Posterior cingulate gyrus (tissue), 11 donors: ENCODE measurements around the gene NT5C3A.
"Not testable (repeated sequence)": the region's sequence is repeated elsewhere in the genome, so short reads cannot be mapped to it uniquely, and the experiment has no call there.

ENCODE experiments used
- DNase-seq, 10 donors: peaks; one replicate each; pipeline versions ENCODE4 v3.0.0 to v3.0.0-alpha.2; 2020 to 2021; ENCODE audit warnings: mixed read lengths in 3 of 10
- intact Hi-C: fragments of 100-400 bp; cut with DNase I; formaldehyde crosslinking; loops from one replicate; pipeline ENCODE4 v1.15.1; 2023

Gene NT5C3A

DNA sequence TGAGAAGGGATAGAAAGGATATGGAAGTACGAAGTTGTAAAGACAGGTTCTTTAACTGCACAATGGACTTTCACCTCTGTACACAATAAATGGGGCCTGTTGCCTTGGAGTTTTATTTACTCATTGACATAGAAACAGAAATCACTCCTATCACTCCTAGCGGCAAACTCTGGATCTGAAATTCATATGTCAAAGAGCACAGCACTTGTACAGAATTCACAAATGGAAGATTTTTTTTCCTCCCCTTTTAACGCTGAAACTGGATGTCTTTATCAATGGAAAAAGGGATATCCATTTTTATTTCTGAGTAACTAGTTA is 18.2 kb downstream of the NT5C3A start:
- DNase-seq, result no peak
- intact Hi-C loops, result no loop called here

DNA sequence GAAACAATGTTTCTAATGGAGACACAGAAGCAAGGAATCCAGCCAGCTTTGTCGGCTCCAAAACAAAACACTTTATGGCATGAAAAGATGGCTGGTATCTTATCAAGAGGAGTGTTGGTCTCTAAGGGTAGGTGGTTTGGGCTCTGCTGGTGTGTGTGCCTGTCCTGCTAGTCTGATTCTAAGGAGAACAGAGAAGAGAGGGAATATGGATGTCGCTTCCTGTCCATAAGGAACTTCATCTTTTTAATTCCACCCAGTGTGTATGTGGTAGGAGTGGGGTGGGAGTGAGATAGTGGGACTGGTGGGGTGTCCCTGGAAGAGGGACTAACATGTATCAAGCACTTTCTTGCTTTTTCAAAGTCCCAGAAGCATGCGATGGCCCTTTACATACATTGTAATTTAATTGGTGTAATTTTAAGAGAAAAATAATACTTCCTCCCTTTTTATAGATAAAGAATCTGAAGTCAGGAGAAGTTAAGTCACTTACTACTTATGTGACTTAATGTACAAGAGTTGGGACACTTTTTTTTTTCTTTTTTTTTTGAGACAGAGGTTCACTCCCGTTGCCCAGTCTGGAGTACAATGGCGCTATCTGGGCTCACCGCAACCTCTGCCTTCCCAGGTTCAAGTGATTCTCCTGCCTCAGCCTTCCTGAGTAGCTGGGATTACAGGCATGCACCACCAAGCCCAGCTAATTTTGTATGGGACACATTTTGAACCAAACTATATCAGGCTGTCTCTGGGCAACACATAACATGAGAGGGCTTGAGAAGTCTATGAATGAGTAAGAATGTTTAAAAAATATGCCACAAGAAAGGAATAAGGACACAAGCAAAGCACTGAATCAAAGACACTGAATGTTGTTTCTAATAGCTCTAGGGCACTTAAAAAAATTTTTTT is 18.8 kb downstream of the NT5C3A start:
- DNase-seq, result no peak
- intact Hi-C loops, result no loop called here

DNA sequence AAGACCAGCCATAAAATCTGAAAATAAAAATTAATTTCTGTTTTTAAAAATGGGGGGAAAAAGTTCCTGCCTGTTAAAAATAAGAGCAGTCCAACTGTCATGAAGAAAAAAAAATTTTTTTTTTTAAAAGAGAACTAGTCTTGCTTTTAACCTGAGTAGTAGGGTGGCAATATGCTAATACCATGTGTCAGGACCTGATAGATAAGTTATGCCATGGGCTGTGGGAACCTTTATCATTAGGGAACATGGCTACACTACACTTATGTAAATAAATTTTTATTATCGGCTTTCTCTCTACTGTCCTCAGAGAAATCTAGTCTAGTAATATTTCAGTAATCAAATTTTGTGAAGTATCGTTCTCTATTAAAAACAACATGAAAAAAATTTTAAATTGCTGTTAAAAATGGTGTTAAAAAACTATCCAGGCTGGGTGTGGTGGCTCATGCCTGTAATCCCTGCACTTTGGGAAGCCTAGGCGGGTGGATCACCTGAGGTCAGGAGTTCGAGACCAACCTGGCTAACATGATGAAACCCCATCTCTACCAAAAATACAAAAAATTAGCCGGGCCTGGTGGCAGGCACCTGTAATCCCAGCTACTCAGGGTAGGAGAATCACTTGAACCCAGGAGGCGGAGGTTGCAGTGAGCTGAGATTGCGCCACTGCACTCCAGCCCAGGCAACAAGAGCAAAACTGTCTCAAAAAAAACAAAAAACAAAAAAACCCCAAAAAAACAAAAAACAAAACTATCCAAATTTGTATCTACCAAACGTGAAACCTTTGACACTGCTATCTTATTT is 20.7 kb downstream of the NT5C3A start:
- DNase-seq, result no peak
- intact Hi-C loops, result no loop called here

DNA sequence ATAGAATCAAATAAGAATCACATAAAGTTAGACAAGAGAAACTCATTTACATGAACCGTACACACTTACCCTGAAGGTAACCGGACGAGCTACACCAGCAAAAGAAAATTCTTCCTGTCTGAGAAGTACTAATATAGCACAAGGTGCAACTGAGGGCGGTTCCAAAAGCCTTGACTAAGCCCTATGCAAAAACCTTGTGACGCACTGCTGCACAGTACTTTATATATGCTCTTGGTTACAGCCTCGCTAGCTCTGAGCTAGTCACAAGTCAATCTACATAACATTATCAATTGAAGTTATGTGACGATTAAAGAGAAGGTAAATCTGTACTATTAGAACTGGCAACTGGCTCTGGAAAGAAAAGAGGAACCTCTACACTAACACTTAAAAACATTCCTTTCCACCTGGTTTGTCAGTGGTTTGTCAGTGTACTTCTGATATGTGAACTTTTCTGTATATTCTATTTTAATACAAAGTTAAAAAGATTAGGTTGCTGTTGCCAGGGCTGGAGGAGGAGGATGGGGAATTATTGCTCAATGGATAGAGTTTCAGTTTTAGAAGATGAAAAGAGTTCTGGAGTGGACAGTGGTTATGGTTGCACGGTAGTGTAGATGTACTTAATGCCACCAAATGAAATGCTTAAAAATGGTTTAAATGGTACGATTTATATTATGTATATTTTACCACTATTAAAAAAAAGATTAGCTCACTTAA is 21.6 kb downstream of the NT5C3A start:
- intact Hi-C loops, result no loop called here
- no peak for DNase-seq

DNA sequence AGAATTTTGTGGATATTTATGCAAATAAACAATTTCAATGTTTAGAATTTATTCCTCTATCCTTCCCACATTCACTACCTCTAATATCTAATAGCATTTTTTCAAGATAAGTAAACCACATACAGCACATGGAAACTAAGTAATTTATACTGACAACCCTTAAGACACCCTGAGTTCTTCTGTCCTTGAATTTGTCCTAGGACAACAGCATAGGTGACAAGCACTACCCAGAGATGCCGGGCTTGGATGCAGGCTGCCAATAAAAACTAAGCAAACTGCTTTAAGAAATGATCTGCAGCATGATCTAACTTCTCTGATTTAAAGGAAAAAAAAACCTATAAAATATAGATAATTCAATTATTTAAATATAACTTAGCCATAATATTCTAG is 22.7 kb downstream of the NT5C3A start:
- no peak for DNase-seq
- intact Hi-C loops, result no loop called here

DNA sequence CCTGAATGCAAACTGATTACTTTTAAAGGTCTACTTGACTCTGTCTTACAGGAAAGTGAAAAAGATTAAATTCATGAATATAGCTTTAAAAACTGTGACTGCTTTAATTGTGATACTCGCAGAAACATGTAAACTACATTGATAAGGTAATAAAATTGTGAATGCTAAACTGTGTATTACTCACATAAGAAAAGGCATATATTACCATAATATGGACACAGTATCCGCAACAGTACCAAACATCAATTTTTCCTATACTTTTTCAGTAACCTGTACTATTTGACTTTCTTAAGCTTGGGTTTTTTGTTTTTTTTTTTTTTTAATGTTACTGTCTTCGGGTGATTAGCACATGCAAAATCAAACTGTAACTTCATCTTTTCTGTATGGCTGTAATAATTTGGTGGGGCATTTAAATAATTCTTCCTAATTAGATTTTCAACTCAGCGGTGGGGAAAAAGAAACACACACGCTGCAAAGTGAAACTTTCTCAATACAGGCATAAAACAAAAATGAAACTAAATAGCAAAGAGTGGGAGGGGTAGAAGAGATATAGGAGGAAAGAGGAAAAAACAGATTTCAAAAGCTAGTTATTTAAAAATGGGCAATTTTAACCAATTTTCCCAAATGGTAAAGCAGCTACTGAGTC is 23.2 kb downstream of the NT5C3A start:
- intact Hi-C loops, result no loop called here
- no peak for DNase-seq

DNA sequence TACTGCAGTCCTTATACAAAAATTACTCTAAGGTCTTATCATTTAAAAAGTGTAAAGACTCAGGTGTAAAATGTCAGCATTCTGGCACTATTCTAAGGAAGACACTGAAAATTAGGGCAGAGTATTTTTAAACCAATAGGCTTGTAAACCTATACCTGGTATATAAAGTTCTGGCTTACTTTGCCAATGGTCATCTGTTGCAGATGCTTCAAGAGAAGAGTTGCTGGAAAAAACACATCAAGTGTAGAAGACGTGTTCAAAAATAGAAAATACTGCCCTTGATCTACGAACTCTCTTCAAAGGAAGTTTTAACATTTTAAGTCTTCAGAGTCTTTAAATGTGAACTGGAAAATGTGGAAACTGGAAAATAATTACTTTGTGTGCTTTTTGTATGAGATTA is 23.9 kb downstream of the NT5C3A start:
- intact Hi-C loops, result no loop called here
- no peak for DNase-seq

DNA sequence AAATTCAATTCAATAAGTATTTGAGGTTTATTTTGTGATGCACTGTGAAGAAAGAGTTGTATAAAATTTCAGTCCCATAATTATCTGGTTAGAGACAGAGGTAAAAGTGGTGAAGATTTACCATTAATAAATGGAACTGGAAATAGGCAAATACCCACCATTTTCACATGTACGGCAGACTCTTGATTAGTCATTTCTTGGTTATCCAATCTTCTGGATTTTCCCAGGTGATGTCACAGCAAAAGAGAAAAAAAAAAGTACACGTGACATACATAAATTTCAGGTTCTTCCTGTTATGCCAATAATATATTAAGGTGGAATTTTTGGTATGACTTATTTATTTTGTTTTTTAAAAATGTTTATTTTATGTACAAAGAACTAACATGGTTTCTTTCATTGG is 26.8 kb downstream of the NT5C3A start:
- intact Hi-C loops, result no loop called here
- DNase-seq, result no peak

DNA sequence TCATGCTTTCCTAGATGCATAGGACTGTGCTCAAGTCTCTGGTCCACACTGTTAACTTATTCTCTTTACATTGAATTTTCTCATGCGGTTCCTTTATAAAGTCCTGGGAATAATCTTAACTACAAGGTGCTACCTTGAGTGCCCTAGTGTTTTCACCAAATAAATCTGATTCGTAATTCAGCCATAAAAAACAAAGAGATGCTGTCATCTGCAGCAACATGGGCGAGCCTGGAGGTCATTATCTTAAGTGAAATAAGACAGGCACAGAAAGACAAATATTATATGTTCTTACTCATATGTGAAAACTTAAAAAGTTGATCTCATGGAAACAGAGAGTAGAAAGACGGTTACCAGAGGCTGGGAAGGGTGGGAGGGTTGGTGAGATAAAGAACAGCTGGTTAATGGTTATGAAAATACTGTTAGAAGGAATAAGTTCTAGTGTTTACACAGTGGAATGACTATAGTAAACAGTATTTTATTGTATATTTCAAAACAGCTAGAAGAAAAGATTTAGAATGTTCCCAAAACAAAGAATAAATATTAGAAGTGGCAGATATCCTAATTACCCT is 38.3 kb downstream of the NT5C3A start:
- intact Hi-C loops, result no loop called here
- DNase-seq, result no peak

DNA sequence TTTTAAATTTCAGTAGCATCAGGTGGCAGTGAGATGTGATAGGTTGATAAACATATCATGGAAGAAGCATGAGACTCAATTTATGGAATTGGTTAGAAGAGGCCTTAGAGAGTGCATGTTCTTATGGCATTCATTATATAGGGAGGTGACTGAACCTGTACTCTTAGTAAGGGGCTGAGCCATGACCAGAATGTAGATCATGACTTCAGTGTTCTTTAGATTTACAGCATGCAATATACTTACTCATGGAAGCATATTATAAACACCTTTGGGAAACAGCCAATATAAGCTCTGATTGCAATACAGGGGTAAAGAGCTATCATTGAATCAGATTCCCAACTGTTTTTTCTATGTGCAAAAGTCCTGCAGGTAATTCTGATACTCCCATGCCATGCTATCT is 50.2 kb downstream of the NT5C3A start:
- DNase-seq, result no peak
- intact Hi-C loops, result no loop called here

DNA sequence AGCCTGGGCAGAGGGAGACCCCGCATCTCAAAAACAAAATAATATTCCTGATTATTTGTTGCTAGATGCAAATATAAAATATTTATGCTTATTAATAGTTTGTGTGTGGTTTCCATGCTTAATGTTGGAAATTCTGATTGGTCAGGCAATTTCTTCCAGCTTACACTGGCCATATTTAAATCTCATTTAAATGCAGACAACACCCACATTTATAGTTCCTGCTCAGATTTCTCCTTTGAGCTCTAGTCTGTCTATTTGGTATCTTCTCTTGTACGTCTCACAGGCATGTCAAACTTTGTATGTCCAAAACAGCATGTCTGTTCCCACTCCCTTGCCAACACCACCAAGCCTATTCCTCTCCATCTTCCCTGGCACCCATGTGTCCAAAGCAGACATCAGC is 52.8 kb downstream of the NT5C3A start:
- intact Hi-C loops, result no loop called here
- no peak for DNase-seq

DNA sequence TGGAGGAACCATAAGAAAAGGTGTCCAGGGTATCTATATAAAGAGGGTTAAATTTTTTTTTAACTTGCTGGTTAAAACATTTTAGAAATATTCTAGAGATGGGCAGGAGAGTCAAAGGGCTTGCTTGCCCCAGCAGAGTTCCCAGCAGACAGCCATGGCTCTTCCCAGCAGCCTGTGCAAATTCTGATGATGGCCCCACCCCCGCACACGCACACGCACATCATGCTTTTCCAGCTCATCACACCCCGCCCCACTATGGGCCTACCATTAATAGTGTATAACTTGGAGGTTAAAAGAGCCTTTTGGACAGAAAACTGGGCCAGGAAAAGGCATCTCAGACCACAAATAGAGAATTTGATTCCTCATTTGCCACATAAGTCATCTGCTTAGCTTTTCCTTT is 56.9 kb downstream of the NT5C3A start:
- DNase-seq, intact Hi-C loops: not testable (repeated sequence)

DNA sequence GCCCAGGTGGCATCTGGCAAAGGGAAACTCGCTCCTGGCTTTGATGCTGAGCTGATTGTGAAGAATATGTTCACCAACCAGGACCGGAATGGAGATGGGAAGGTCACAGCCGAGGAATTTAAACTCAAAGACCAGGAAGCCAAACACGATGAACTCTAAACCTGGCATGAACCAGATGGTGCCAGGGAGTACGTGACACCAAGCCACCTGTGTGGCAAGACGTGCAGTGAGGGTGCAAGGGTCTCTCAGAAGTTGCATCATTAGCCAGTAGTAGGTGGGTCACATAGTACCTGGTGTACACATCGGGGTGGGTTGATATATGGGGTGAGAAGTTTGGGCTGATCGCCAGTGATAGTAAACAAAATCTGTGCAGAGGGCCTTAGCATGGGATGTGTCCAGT is 57.4 kb downstream of the NT5C3A start:
- DNase-seq, intact Hi-C loops: not testable (repeated sequence)

DNA sequence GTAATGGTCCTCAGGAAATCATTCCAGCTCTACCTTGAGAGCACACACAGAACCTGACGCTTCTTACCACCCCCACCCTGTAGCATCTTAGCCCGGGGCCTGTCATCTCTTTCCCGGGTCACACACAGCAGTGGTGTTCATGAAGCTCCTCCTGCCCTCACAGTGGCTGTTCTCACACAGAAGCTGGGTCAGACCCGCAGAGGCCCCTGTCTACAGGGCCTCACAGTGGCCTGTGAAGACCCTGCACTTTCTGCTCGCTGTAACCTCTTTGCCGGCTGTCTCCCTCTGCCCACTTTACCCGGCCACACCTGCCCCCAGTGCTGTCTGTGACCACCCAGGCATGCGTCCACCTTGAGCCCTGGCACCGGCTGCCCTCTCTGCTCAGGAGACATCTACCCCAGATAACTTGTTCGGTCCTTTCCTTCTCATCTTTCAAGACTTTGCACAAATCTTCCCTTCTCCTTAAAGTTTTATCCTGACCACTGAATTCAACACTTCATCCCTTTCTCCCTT is 58.4 kb downstream of the NT5C3A start:
- DNase-seq, intact Hi-C loops: not testable (repeated sequence)

DNA sequence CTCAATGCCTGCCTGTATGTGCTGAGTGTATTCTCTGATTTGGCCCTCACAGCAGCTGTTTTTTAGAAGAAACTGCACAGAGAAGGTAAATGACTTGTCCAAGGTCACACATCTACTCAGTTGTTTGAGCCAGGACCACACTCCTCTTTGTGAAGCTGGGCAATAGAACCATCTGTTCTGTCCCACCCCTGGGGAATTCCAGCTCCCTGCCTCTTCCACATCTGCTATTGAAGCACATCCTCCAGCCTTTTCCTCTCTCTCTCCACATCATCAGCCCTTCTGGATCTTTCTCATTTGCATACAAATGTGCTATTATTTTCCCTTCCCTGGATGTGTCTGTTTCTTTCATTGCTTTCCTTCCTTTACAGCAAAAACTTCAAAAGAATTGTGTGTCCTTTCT is 59.5 kb downstream of the NT5C3A start:
- intact Hi-C loops, DNase-seq: not testable (repeated sequence)

DNA sequence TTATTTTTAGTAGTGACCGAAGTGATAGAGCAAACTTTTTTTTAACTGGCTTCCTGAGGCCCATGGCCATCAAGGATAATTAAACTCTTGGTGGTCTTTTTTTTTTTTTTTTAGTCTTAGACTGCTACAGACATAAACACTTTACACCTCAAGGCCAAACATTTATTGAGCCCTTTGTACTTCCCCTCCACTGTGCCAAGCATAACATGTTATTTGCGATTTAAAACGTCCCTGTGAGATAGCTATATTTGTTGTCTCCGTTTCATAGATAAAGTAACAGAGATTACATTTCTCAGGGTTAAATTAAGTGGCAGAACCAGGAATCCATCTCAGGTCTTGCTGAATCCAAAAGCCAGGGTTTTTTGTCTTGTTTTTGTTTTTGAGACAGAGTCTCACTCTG is 63.2 kb downstream of the NT5C3A start:
- DNase-seq, intact Hi-C loops: not testable (repeated sequence)

DNA sequence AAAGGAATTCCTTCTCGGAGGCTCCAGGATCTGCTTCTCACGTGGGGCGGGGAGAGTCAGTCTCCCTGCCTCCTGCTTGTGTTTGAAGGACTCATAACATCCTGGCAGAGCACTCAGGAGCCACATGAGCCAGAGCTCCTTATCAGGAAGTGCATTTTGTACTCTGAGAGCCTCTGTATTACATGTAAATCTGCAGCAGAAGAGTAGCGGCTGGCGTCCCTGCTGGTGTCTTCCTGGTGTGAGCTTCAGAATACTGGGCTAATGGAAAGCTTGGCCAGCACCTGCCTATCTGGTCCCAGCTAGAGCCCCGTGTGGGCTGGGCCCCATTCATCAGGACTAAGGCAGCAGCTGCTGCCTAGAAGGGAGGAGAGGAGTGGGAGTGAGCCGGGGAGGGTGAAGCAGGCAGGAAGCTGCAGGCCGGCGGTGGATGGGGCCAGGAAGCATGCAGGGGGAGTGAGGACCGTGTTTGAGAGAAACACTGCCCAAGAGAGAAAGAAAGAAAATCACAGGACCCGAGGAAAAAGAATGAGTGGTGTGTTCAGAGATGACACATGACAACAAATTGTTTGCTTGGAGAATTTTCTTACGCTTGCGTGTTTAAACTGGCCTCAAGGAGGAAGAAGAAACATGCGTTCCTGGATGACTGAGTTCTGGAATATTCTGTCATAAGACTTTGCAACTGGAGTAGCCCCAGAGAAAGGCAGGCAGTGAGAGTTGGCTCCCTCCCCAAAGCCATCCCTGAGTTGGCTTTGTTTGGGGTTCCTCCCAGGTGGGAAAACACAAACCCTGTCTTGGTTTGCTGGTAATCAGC is 64.0 kb downstream of the NT5C3A start:
- peak in 1 of 10 donors; percentile 18 for DNase-seq
- intact Hi-C loops, result not testable (repeated sequence)

DNA sequence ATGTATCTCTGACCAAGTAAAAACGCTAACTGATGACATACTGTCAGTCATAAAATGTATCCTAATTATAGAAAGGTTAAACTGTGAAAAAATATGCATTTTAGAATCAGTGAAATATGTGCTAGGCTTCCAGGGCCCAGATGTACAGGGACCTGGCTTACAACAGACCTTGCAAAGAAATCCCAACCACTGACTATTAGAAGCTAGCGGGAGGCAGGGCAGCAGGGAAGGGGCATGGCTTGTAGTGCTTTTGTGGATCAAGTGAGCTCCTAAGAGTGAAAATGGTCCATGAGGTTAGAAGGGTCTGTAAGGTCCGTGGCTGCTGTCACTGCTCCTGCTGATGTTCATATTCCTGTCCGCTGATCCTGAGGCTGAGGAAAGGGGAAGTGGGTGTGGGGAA is 64.6 kb downstream of the NT5C3A start:
- DNase-seq, intact Hi-C loops: not testable (repeated sequence)

DNA sequence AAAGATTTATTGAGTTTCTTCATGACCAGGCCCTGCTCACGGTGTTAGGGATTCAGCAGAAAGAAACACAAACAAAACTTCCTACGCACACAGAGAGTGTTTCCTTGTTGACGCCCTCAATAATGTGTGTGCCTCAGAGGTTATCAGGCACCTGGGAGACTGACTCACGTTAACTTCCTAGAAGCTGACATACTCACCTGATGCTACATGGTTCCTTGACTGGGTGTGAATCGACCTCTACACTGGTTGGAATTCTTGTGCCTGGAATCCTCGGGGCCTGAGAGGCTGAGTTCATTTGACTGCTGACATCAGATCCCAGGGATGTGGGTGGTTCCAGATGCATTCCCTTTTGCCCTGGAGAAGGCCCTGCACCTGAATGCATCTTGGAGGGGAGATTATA is 69.8 kb downstream of the NT5C3A start:
- intact Hi-C loops, DNase-seq: not testable (repeated sequence)
